Esophagus muscularis mucosa (tissue), 4 donors: ENCODE results near the gene CLNK. TPM values are rescaled to one million over a fixed set of nuclear protein-coding genes. Genes with fewer than 3 reads are reported as not detected.

Experiments
- DNase-seq: peaks from one replicate; pipeline ENCODE4 v3.0.0-alpha.2; 2017; ENCODE audit errors: extremely low spot score
- H3K27ac ChIP-seq, 4 donors: fragments of 200-600 bp; sonication (generic); replicated peaks in 1 of 4; 1 replicate in 3 of 4; 2 replicates in 1 of 4; pipeline ENCODE4 v1.5.1; 2016 to 2019; ENCODE audit warnings: mild to moderate bottlenecking in 1 of 4
- H3K27me3 ChIP-seq, 4 donors: fragments of 200-600 bp; sonication (generic); one replicate each; pipeline versions ENCODE4 v1.5.1 to v1.6.0; 2016 to 2019
- H3K36me3 ChIP-seq, 4 donors: fragments of 200-600 bp; sonication (generic); one replicate each; pipeline ENCODE4 v1.5.1; 2016 to 2019
- H3K4me1 ChIP-seq, 4 donors: fragments of 200-600 bp; sonication (generic); one replicate each; pipeline ENCODE4 v1.5.1; 2016 to 2019
- H3K4me3 ChIP-seq, 4 donors: fragments of 200-600 bp; sonication (generic); 1 replicate in 2 of 4; 2 replicates in 2 of 4; pipeline ENCODE4 v1.5.1; 2016 to 2019; ENCODE audit warnings: mild to moderate bottlenecking in 4 of 4, moderate library complexity in 1 of 4
- H3K9me3 ChIP-seq, 4 donors: fragments of 200-600 bp; sonication (generic); 1 replicate in 3 of 4; 2 replicates in 1 of 4; pipeline ENCODE4 v1.5.1; 2016 to 2019
- EP300 ChIP-seq: sonication (generic); formaldehyde crosslinking; IDR thresholded peaks from one replicate; pipeline ENCODE4 v1.6.1; 2017; ENCODE audit warnings: antibody characterized with exemption
- POLR2A ChIP-seq: fragments of 450-650 bp; IDR thresholded peaks from one replicate; pipeline ENCODE4 v1.6.1; 2017; ENCODE audit warnings: antibody characterized with exemption, moderate library complexity, mild to moderate bottlenecking, low read depth
- POLR2AphosphoS5 ChIP-seq, 2 donors: sonication (generic); formaldehyde crosslinking; IDR thresholded peaks; one replicate each; pipeline ENCODE4 v1.6.1; 2017; ENCODE audit warnings: antibody characterized with exemption in 2 of 2
- WGBS: methylation state at CpG from one replicate; pipeline ENCODE4 v1.1.5; 2018; 5-methylcytosine and 5-hydroxymethylcytosine counted together
- intact Hi-C: fragments of 100-400 bp; cut with DNase I; formaldehyde crosslinking; loops from one replicate; pipeline ENCODE4 v1.15.1; 2023
- total RNA-seq, 4 donors: library from RNA; depleted of rRNA; stranded (reverse); fragments of >200 nt; gene quantifications; one replicate each; pipeline versions ENCODE4 v1.1.0 to v1.2.1, GENCODE V29; 2016
- TF ChIP-seq, protein P1 (sequence below), 3 experiments: fragments of 200-600 bp in 2 of 3; fragments of 450-650 bp in 1 of 3; sonication (generic) in 2 of 3; IDR thresholded peaks; one replicate each; pipeline ENCODE4 v1.5.1; 2017 to 2019; ENCODE audit warnings: antibody characterized with exemption in 3 of 3, mild to moderate bottlenecking in 2 of 3, moderate library complexity in 1 of 3

The CLNK gene
- total RNA-seq, 4 donors from 2014 or later = not detected

DNA sequence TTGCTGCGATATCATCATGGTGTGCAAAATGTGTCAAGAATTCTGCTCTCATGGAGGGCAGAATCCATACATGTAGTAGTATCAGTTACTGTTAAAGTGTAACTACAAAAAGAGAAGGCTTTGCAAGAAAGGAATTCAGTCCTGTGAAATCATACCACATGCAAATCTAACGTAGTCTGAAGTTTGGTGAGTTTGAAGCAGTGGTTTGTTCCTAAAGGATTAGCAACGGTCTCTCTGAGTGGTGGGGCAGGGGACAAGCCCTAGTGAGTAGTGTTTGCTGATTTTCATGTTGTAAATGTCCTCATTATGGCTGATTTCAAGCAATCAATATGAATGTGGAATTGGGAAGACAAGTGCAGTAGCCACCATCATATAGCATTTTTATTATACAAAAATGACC is 47.1 kb upstream of the CLNK start:
- no peak for DNase-seq
- 77% methylated on average over 3 of the region's 3 CpGs for WGBS
- TF ChIP-seq, protein P1, sequence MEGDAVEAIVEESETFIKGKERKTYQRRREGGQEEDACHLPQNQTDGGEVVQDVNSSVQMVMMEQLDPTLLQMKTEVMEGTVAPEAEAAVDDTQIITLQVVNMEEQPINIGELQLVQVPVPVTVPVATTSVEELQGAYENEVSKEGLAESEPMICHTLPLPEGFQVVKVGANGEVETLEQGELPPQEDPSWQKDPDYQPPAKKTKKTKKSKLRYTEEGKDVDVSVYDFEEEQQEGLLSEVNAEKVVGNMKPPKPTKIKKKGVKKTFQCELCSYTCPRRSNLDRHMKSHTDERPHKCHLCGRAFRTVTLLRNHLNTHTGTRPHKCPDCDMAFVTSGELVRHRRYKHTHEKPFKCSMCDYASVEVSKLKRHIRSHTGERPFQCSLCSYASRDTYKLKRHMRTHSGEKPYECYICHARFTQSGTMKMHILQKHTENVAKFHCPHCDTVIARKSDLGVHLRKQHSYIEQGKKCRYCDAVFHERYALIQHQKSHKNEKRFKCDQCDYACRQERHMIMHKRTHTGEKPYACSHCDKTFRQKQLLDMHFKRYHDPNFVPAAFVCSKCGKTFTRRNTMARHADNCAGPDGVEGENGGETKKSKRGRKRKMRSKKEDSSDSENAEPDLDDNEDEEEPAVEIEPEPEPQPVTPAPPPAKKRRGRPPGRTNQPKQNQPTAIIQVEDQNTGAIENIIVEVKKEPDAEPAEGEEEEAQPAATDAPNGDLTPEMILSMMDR (IDR thresholded peaks at IDR 0.05) = no peak
- TF ChIP-seq EP300 = no peak
- intact Hi-C loops = no loop called here
- H3K4me1 ChIP-seq = no peaks in the 10 kb centered on the region
- no peak overlapping the region for H3K4me3 ChIP-seq
- H3K9me3 ChIP-seq = no peaks in the 10 kb centered on the region
- H3K36me3 ChIP-seq = no peaks in the 10 kb centered on the region
- H3K27ac ChIP-seq = no peak overlapping the region
- no peaks in the 10 kb centered on the region for H3K27me3 ChIP-seq

DNA sequence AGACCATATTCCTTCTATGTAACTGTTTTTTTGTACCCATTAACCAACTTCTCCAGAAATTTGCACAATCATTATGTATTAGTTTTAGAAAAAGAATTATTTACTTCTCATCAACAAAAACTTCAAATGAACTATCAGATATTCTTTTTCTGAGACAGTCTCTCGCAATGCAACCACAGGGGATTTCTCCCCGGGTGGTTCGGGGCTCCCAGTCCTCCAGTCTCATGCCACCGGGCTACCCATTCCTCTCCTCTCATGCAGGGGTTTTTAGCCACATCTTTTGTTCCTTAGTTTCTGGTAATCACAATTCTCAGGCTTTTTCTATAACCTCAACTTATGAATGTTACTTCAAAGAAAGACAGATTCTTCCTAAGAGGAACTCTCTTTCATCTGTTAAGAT is 46.6 kb upstream of the CLNK start:
- Histone ChIP-seq H3K4me1 (no peaks in the 10 kb centered on the region), H3K27me3 (no peaks in the 10 kb centered on the region), H3K36me3 (no peaks in the 10 kb centered on the region), H3K4me3 (no peak overlapping the region), H3K27ac (no peak overlapping the region), H3K9me3 (no peaks in the 10 kb centered on the region)
- DNase-seq = no peak
- WGBS = 90% methylated on average over 4 of the region's 4 CpGs
- intact Hi-C loops = no loop called here
- TF ChIP-seq, protein P1 (IDR thresholded peaks at IDR 0.05) = no peak
- TF ChIP-seq POLR2A = no peak
- TF ChIP-seq EP300 = no peak
- no peak for TF ChIP-seq POLR2AphosphoS5 (IDR thresholded peaks at IDR 0.05)

DNA sequence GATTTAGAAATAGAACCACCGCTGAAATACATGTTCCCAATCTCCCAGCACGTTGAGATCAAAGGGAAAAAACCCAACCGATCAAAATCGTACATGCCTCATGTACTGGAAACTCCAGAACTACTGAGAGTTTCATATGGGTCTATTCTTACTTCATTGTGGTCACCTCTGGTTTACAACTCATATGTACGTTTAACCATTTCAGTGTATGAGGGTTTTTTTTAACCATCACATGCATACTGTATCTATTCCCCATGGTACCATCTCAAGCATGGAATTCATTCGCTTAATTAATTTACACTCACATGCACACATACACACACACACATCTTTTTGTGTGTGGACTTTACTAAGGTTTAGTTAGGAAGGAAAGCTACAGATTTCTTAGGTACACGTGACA is 46.0 kb upstream of the CLNK start:
- Histone ChIP-seq H3K9me3 (no peaks in the 10 kb centered on the region), H3K4me1 (no peaks in the 10 kb centered on the region), H3K4me3 (no peak overlapping the region), H3K27me3 (no peaks in the 10 kb centered on the region), H3K36me3 (no peaks in the 10 kb centered on the region), H3K27ac (no peak overlapping the region)
- 88% methylated on average over 7 of the region's 7 CpGs for WGBS
- no peak for DNase-seq
- intact Hi-C loops = no loop called here
- TF ChIP-seq POLR2A = no peak
- TF ChIP-seq POLR2AphosphoS5 (IDR thresholded peaks at IDR 0.05) = no peak
- TF ChIP-seq, protein P1 (IDR thresholded peaks at IDR 0.05) = no peak

DNA sequence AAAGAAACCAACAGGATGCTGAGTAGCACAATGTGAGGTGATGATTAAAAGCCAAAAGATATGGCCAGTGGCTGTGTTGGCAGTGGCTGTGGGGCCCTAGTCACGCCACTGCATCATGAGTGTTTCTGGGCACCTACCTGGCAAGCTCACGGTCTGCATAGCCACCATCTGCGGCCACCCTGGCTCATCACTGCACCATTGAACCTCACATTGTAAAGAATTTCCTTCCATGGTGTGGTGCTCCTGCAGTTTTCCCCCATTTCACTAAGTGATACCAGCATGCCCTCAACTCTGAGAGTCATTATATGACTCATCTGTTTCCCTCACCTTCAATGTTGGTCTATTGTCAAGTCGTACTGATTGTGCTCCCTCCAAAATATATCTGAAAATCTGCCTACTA is 45.5 kb upstream of the CLNK start:
- no peak overlapping the region for H3K27ac ChIP-seq
- no peaks in the 10 kb centered on the region for H3K27me3 ChIP-seq
- TF ChIP-seq, protein P1 (IDR thresholded peaks at IDR 0.05) = no peak
- no peak for TF ChIP-seq POLR2A
- no peak for TF ChIP-seq POLR2AphosphoS5 (IDR thresholded peaks at IDR 0.05)
- no peak for TF ChIP-seq EP300
- H3K36me3 ChIP-seq = no peaks in the 10 kb centered on the region
- no peak for DNase-seq
- intact Hi-C loops = no loop called here
- no peaks in the 10 kb centered on the region for H3K9me3 ChIP-seq
- H3K4me1 ChIP-seq = no peaks in the 10 kb centered on the region
- 82% methylated on average over 4 of the region's 4 CpGs for WGBS
- no peak overlapping the region for H3K4me3 ChIP-seq

DNA sequence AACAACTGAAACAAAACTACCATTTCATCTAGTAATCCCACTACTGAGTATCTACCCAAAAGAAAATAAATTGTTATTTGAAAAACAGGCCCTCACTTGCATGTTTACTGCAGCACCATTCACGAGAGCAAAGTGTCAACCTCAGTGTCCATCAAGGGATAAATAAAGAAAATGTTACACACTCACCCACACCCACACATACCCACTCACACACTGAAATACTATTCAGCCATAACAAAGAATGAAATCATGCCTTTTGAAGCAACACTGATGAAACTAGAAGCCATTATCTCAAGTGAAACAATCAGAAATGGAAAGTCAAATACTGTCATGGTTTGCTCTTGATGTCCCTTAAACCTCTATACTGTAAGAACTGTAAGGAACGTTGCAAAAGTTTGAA is 44.8 kb upstream of the CLNK start:
- no peaks in the 10 kb centered on the region for H3K27me3 ChIP-seq
- TF ChIP-seq POLR2AphosphoS5 (IDR thresholded peaks at IDR 0.05) = no peak
- TF ChIP-seq, protein P1 (IDR thresholded peaks at IDR 0.05) = no peak
- no peak for TF ChIP-seq EP300
- no peak for TF ChIP-seq POLR2A
- 85% methylated on average over 2 of the region's 2 CpGs for WGBS
- intact Hi-C loops = no loop called here
- H3K36me3 ChIP-seq = no peaks in the 10 kb centered on the region
- H3K9me3 ChIP-seq = no peaks in the 10 kb centered on the region
- no peak overlapping the region for H3K27ac ChIP-seq
- DNase-seq = no peak
- H3K4me1 ChIP-seq = no peaks in the 10 kb centered on the region
- H3K4me3 ChIP-seq = no peak overlapping the region
